Measurements from ENCODE around the gene SLC17A2. TPM values are rescaled to one million over a fixed set of nuclear protein-coding genes. Genes with fewer than 3 reads are reported as not detected.
"Not testable (repeated sequence)": the region's sequence is repeated elsewhere in the genome, so short reads cannot be mapped to it uniquely, and the experiment has no call there.

The SLC17A2 gene
- total and polyA plus RNA-seq, 4 experiments from 2014 or later, result not detected

DNA sequence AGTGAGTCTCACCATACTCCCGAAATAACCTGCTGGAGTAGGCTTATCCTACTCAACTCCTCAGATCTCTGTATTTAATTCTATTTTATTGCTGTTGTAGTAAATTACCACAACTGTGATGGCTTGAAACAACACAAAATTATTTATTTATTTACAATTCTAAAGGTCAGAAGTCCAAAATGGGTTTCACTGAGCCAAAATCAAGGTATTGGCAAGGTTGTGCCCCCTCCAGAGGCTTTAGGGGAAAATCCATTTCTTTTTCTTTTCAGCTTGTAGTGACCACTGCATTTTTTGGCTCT is 869 bp upstream of the SLC17A2 start:
- Histone ChIP-seq H3K4me1 (ENCODE audit: insufficient read depth, low read length) (no peaks in the 10 kb centered on the region), H3K4me3 (ENCODE audit: low read length in 2 of 2) (no peak overlapping the region), H3K27me3 (ENCODE audit: insufficient read depth, low read length) (no peaks in the 10 kb centered on the region), H3K9me3 (ENCODE audit: control insufficient read depth in 1 of 2, low read length in 2 of 2) (no peaks in the 10 kb centered on the region), H3K27ac (ENCODE audit: low read depth, low read length) (no peak overlapping the region), H3K36me3 (ENCODE audit: insufficient read depth, low read length) (no peaks in the 10 kb centered on the region)
- no peaks in the 10 kb centered on the region for H3K4me1 Mint-ChIP-seq
- no peak overlapping the region for H3K4me3 Mint-ChIP-seq
- no peak for DNase-seq
- H3K36me3 Mint-ChIP-seq, result no peaks in the 10 kb centered on the region
- POLR2A ChIA-PET (ENCODE audit: partially characterized antibody), result no interaction called here
- peaks cover 0 to 5% of the 10 kb centered on the region in 2 donors for H3K27me3 Mint-ChIP-seq
- H3K9me3 Mint-ChIP-seq, result no peaks in the 10 kb centered on the region
- intact Hi-C loops (cut with micrococcal nuclease), result no loop called here
- H3K27ac Mint-ChIP-seq, result no peak overlapping the region
- CTCF ChIA-PET (ENCODE audit: partially characterized antibody), result no interaction called here

DNA sequence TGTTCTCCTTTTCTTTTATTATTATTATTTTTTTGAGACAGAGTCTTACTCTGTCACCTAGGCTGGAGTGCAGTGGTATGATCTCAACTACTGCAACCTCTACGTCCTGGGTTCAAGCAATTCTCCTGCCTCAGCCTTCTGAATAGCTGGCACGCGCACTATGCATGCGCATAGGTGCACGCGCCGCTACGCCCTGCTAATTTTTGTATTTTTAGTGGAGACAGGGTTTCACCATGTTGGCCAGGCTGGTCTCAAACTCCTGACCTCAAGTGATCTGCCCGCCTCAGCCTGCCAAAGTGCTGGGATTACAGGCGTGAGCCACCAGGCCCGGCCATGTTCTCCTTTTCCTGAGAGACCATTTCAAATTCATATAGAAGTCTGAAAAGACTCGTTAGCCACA is 706 bp downstream of the SLC17A2 start:
- H3K4me1 Mint-ChIP-seq; H3K27ac Mint-ChIP-seq; H3K9me3 ChIP-seq (ENCODE audit: control insufficient read depth in 1 of 2, low read length in 2 of 2); POLR2A ChIA-PET (ENCODE audit: partially characterized antibody); H3K9me3 Mint-ChIP-seq; H3K4me3 Mint-ChIP-seq; CTCF ChIA-PET (ENCODE audit: partially characterized antibody); DNase-seq; H3K27ac ChIP-seq (ENCODE audit: low read depth, low read length); H3K27me3 ChIP-seq (ENCODE audit: insufficient read depth, low read length); H3K27me3 Mint-ChIP-seq; intact Hi-C loops (cut with micrococcal nuclease); H3K36me3 ChIP-seq (ENCODE audit: insufficient read depth, low read length); H3K4me3 ChIP-seq (ENCODE audit: low read length in 2 of 2); H3K4me1 ChIP-seq (ENCODE audit: insufficient read depth, low read length); H3K36me3 Mint-ChIP-seq: not testable (repeated sequence)

DNA sequence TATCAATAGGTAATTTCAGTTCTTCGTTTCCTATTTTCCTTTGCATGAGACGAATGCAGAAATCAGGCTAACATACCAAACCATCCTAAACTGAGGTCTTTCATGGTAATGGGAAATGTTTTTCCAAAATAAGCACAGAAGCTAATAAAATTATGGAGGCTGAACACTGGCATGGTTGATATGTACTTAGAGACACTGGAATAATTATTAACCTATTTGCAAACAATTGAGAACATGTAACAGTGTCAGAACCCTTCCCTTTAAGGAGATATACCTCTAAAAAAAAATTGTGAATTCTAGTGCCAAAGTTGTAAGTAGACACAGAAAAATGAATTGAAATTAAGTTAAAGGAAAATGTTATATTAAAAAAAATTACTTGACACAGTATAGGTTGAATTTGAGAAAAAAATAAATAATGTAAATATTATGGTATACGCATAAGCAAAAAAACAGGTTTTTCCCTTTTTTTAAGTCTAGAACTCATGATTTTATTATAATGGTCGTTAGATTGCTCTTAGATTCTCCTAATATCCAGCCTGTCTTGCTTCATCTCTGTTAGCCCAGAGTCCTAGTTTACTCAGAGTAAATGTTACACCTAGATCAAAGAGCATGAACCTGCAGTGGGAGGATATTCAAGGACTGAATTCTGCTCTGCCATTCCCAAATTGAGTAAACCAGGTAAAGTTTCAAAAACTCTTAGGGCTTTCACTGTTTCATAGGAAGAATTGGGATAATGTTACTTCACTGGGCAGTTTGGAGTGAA is 1.7 kb downstream of the SLC17A2 start:
- CTCF ChIA-PET (ENCODE audit: partially characterized antibody), result interaction anchor here (1.0 kb wide), 1 partner anchor 74 kb away, joined by 3 read pairs; no protein-coding TSS in a partner anchor
- Mint-ChIP-seq H3K4me3 (no peak overlapping the region), H3K27ac (no peak overlapping the region), H3K27me3 (peaks cover 2 to 3% of the 10 kb centered on the region in 2 donors), H3K9me3 (no peaks in the 10 kb centered on the region), H3K36me3 (no peaks in the 10 kb centered on the region), H3K4me1 (no peaks in the 10 kb centered on the region)
- DNase-seq, result no peak
- POLR2A ChIA-PET (ENCODE audit: partially characterized antibody), result no interaction called here
- intact Hi-C loops (cut with micrococcal nuclease), result no loop called here
- no peak overlapping the region for H3K27ac ChIP-seq (ENCODE audit: low read depth, low read length)
- no peaks in the 10 kb centered on the region for H3K36me3 ChIP-seq (ENCODE audit: insufficient read depth, low read length)
- no peaks in the 10 kb centered on the region for H3K4me1 ChIP-seq (ENCODE audit: insufficient read depth, low read length)
- no peak overlapping the region for H3K4me3 ChIP-seq (ENCODE audit: low read length in 2 of 2)
- no peaks in the 10 kb centered on the region for H3K27me3 ChIP-seq (ENCODE audit: insufficient read depth, low read length)
- no peaks in the 10 kb centered on the region for H3K9me3 ChIP-seq (ENCODE audit: control insufficient read depth in 1 of 2, low read length in 2 of 2)

DNA sequence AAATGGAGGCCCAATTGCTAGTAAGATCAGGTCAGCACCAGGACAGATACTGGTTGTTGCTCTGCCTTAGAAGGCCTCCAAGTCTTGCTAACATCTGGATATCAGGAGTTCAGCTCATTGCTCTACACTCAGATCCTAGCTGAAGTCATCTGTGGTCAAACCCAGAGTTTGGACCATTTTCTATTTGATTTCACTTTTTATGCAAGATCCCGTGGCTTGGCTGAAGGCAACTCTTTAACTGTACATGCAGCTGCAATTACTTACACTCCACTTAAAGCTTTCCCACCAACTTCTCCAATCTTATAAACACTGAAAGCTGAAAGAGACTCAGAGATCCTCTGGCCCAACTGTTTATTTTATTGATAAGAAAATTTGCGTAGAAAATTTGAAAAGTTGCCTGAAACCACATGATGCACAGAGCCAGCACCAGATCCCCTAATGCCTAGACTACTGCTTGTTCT is 2.7 kb downstream of the SLC17A2 start:
- POLR2A ChIA-PET (ENCODE audit: partially characterized antibody), result no interaction called here

GRCh38 chr6:25927178-25927577 is 3.3 kb downstream of the SLC17A2 start:
- no peak for DNase-seq
- H3K27ac Mint-ChIP-seq, result no peak overlapping the region
- intact Hi-C loops (cut with micrococcal nuclease), result no loop called here
- no peaks in the 10 kb centered on the region for H3K4me1 Mint-ChIP-seq
- no peaks in the 10 kb centered on the region for H3K9me3 Mint-ChIP-seq
- H3K4me1 ChIP-seq (ENCODE audit: insufficient read depth, low read length), result no peaks in the 10 kb centered on the region
- POLR2A ChIA-PET (ENCODE audit: partially characterized antibody), result no interaction called here
- H3K9me3 ChIP-seq (ENCODE audit: control insufficient read depth in 1 of 2, low read length in 2 of 2), result no peaks in the 10 kb centered on the region
- CTCF ChIA-PET (ENCODE audit: partially characterized antibody), result interaction anchor here (1.3 kb wide), 1 partner anchor 17 kb away, joined by 3 read pairs; no protein-coding TSS in a partner anchor
- no peaks in the 10 kb centered on the region for H3K27me3 ChIP-seq (ENCODE audit: insufficient read depth, low read length)
- H3K4me3 Mint-ChIP-seq, result no peak overlapping the region
- H3K36me3 Mint-ChIP-seq, result no peaks in the 10 kb centered on the region
- H3K27me3 Mint-ChIP-seq, result peaks cover 3 to 4% of the 10 kb centered on the region in 2 donors
- no peaks in the 10 kb centered on the region for H3K36me3 ChIP-seq (ENCODE audit: insufficient read depth, low read length)
- H3K27ac ChIP-seq (ENCODE audit: low read depth, low read length), result no peak overlapping the region
- H3K4me3 ChIP-seq (ENCODE audit: low read length in 2 of 2), result no peak overlapping the region

More for the DNA sequence above, 2.7 kb downstream of the SLC17A2 start:
- no peaks in the 10 kb centered on the region for H3K36me3 Mint-ChIP-seq
- no peak overlapping the region for H3K27ac Mint-ChIP-seq
- intact Hi-C loops (cut with micrococcal nuclease), result no loop called here
- CTCF ChIA-PET (ENCODE audit: partially characterized antibody), result interaction anchor here (1.0 to 1.3 kb wide), 2 partner anchors 18 to 75 kb away, joined by 3 read pairs; no protein-coding TSS in a partner anchor
- no peaks in the 10 kb centered on the region for H3K9me3 Mint-ChIP-seq
- no peaks in the 10 kb centered on the region for H3K4me1 Mint-ChIP-seq
- DNase-seq, result no peak
- Histone ChIP-seq H3K36me3 (ENCODE audit: insufficient read depth, low read length) (no peaks in the 10 kb centered on the region), H3K27me3 (ENCODE audit: insufficient read depth, low read length) (no peaks in the 10 kb centered on the region), H3K4me1 (ENCODE audit: insufficient read depth, low read length) (no peaks in the 10 kb centered on the region), H3K27ac (ENCODE audit: low read depth, low read length) (no peak overlapping the region), H3K4me3 (ENCODE audit: low read length in 2 of 2) (no peak overlapping the region), H3K9me3 (ENCODE audit: control insufficient read depth in 1 of 2, low read length in 2 of 2) (no peaks in the 10 kb centered on the region)
- H3K4me3 Mint-ChIP-seq, result no peak overlapping the region
- peaks cover 3 to 4% of the 10 kb centered on the region in 2 donors for H3K27me3 Mint-ChIP-seq

- CTCF ChIA-PET (ENCODE audit: partially characterized antibody), result interaction anchor here (0.9 kb wide), 1 partner anchor 208 kb away, joined by 4 read pairs; no protein-coding TSS in a partner anchor
- peak overlapping the region in 1 of 7 donors; percentile 41 for H3K27ac Mint-ChIP-seq
- intact Hi-C loops (cut with micrococcal nuclease), result no loop called here
- no peak for DNase-seq
- Histone ChIP-seq H3K36me3 (ENCODE audit: insufficient read depth, low read length) (no peaks in the 10 kb centered on the region), H3K9me3 (ENCODE audit: control insufficient read depth in 1 of 2, low read length in 2 of 2) (no peaks in the 10 kb centered on the region), H3K4me1 (ENCODE audit: insufficient read depth, low read length) (no peaks in the 10 kb centered on the region), H3K27me3 (ENCODE audit: insufficient read depth, low read length) (no peaks in the 10 kb centered on the region), H3K27ac (ENCODE audit: low read depth, low read length) (no peak overlapping the region), H3K4me3 (ENCODE audit: low read length in 2 of 2) (no peak overlapping the region)
- no peaks in the 10 kb centered on the region for H3K9me3 Mint-ChIP-seq
- H3K36me3 Mint-ChIP-seq, result no peaks in the 10 kb centered on the region
- no peak overlapping the region for H3K4me3 Mint-ChIP-seq
- peaks cover 3 to 4% of the 10 kb centered on the region in 2 donors for H3K27me3 Mint-ChIP-seq
- no peaks in the 10 kb centered on the region for H3K4me1 Mint-ChIP-seq
- POLR2A ChIA-PET (ENCODE audit: partially characterized antibody), result no interaction called here
Measured at GRCh38 chr6:25925876-25926275, 4.6 kb downstream of the SLC17A2 start.

GRCh38 chr6:25922301-25922700 is 8.2 kb downstream of the SLC17A2 start:
- Histone ChIP-seq H3K27me3 (ENCODE audit: insufficient read depth, low read length) (no peaks in the 10 kb centered on the region), H3K4me3 (ENCODE audit: low read length in 2 of 2) (no peak overlapping the region), H3K27ac (ENCODE audit: low read depth, low read length) (no peak overlapping the region), H3K4me1 (ENCODE audit: insufficient read depth, low read length) (no peaks in the 10 kb centered on the region), H3K36me3 (ENCODE audit: insufficient read depth, low read length) (no peaks in the 10 kb centered on the region), H3K9me3 (ENCODE audit: control insufficient read depth in 1 of 2, low read length in 2 of 2) (no peaks in the 10 kb centered on the region)
- intact Hi-C loops (cut with micrococcal nuclease), result no loop called here
- no peak for DNase-seq
- H3K27ac Mint-ChIP-seq, result no peak overlapping the region
- no peaks in the 10 kb centered on the region for H3K36me3 Mint-ChIP-seq
- ChIA-PET POLR2A (ENCODE audit: partially characterized antibody) (no interaction called here), CTCF (ENCODE audit: partially characterized antibody) (no interaction called here)
- H3K4me3 Mint-ChIP-seq, result no peak overlapping the region
- H3K9me3 Mint-ChIP-seq, result no peaks in the 10 kb centered on the region
- peaks cover 3 to 6% of the 10 kb centered on the region in 2 donors for H3K27me3 Mint-ChIP-seq
- no peaks in the 10 kb centered on the region for H3K4me1 Mint-ChIP-seq

Data from CD4-positive, alpha-beta memory T cell (primary cell).